Testis (tissue), 2 donors: ENCODE measurements around the gene SGCG.

Source experiments
- POLR2A ChIP-seq: fragments of 450-650 bp; IDR thresholded peaks from one replicate; pipeline ENCODE4 v1.6.1; 2017; ENCODE audit warnings: antibody characterized with exemption, mild to moderate bottlenecking, moderate library complexity
- TF ChIP-seq, protein P1 (sequence below), 3 experiments: fragments of 450-650 bp in 2 of 3; fragments of 200-600 bp in 1 of 3; sonication (generic) in 1 of 3; IDR thresholded peaks; one replicate each; pipeline ENCODE4 v1.5.1; 2016 to 2019; ENCODE audit warnings: antibody characterized with exemption in 3 of 3, mild to moderate bottlenecking in 2 of 3, moderate library complexity in 1 of 3

DNA sequence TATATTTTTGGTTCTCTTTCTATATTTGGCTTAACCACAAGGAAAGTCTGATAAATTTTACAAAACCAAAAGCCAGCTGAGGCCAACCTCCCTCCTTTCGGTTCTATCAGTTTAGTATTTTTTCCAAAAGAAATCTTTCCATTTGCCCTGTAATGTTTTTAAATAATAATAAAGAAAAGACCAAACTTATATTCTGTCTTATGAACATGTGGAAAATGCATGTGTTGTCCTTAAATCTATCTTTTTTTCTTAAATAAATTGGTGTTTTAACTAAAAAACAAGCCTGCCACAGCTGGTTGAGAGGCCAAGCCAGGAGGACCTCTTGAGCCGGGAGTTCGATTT lies 139.1 kb downstream of the SGCG start:
- TF ChIP-seq, protein P1, sequence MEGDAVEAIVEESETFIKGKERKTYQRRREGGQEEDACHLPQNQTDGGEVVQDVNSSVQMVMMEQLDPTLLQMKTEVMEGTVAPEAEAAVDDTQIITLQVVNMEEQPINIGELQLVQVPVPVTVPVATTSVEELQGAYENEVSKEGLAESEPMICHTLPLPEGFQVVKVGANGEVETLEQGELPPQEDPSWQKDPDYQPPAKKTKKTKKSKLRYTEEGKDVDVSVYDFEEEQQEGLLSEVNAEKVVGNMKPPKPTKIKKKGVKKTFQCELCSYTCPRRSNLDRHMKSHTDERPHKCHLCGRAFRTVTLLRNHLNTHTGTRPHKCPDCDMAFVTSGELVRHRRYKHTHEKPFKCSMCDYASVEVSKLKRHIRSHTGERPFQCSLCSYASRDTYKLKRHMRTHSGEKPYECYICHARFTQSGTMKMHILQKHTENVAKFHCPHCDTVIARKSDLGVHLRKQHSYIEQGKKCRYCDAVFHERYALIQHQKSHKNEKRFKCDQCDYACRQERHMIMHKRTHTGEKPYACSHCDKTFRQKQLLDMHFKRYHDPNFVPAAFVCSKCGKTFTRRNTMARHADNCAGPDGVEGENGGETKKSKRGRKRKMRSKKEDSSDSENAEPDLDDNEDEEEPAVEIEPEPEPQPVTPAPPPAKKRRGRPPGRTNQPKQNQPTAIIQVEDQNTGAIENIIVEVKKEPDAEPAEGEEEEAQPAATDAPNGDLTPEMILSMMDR (IDR thresholded peaks at IDR 0.05): no peak
- no peak for TF ChIP-seq POLR2A
